Body of pancreas (tissue), 4 donors: Measurements from ENCODE around the gene DAPK2. TPM values are rescaled to one million over a fixed set of nuclear protein-coding genes. Genes with fewer than 3 reads are reported as not detected.

Source experiments
- ATAC-seq: fragments of 150-250 bp; one replicate; pipeline ENCODE4 v1.9.1; 2016
- DNase-seq, 4 donors: peaks; one replicate each; pipeline ENCODE4 v3.0.0-alpha.2; 2019
- H3K27ac ChIP-seq, 4 donors: fragments of 200-600 bp; sonication (generic); 1 replicate in 3 of 4; 2 replicates in 1 of 4; pipeline versions ENCODE4 v1.5.1 to v1.6.1; 2016 to 2019; ENCODE audit warnings: mild to moderate bottlenecking in 1 of 4, mixed read lengths in 1 of 4, moderate library complexity in 1 of 4
- H3K27me3 ChIP-seq, 2 donors: fragments of 200-600 bp; sonication (generic); one replicate each; pipeline ENCODE4 v1.6.0; 2016; ENCODE audit warnings: mild to moderate bottlenecking in 1 of 2
- H3K36me3 ChIP-seq, 2 donors: fragments of 200-600 bp; sonication (generic); replicated peaks in 1 of 2; 2 replicates each; pipeline ENCODE4 v1.5.1; 2016; ENCODE audit warnings: low read depth in 2 of 2; ENCODE audit not compliant: insufficient read depth in 1 of 2
- H3K4me1 ChIP-seq: fragments of 200-600 bp; sonication (generic); one replicate; pipeline ENCODE4 v1.6.0; 2016
- H3K4me3 ChIP-seq, 2 donors: fragments of 200-600 bp; sonication (generic); 1 replicate in 1 of 2; 2 replicates in 1 of 2; pipeline ENCODE4 v1.5.1; 2016 to 2019
- H3K9me3 ChIP-seq, 3 donors: fragments of 200-600 bp; sonication (generic); 1 replicate in 2 of 3; 2 replicates in 1 of 3; pipeline ENCODE4 v1.5.1; 2016
- POLR2A ChIP-seq, 3 donors: fragments of 450-650 bp; IDR thresholded peaks; one replicate each; pipeline ENCODE4 v1.6.1; 2016; ENCODE audit warnings: antibody characterized with exemption in 3 of 3, mild to moderate bottlenecking in 2 of 3
- WGBS, 2 donors: methylation state at CpG; one replicate each; pipeline ENCODE4 v1.1.5; 2017; 5-methylcytosine and 5-hydroxymethylcytosine counted together
- intact Hi-C: fragments of 100-400 bp; cut with DNase I; formaldehyde crosslinking; loops from one replicate; pipeline ENCODE4 v1.15.1; 2023
- total RNA-seq, 2 donors: library from RNA; depleted of rRNA; stranded (reverse); fragments of >200 nt; gene quantifications; one replicate each; pipeline ENCODE4 v1.1.0, GENCODE V29; 2016
- TF ChIP-seq, protein P1 (sequence below), 7 experiments: fragments of 450-650 bp in 4 of 7; fragments of 200-600 bp in 3 of 7; sonication (generic) in 3 of 7; IDR thresholded peaks; one replicate each; pipeline ENCODE4 v1.5.1; 2016 to 2019; ENCODE audit warnings: antibody characterized with exemption in 7 of 7

The DAPK2 gene
- total RNA-seq, 2 donors from 2014 or later: 2.9 to 5.9 TPM

DNA sequence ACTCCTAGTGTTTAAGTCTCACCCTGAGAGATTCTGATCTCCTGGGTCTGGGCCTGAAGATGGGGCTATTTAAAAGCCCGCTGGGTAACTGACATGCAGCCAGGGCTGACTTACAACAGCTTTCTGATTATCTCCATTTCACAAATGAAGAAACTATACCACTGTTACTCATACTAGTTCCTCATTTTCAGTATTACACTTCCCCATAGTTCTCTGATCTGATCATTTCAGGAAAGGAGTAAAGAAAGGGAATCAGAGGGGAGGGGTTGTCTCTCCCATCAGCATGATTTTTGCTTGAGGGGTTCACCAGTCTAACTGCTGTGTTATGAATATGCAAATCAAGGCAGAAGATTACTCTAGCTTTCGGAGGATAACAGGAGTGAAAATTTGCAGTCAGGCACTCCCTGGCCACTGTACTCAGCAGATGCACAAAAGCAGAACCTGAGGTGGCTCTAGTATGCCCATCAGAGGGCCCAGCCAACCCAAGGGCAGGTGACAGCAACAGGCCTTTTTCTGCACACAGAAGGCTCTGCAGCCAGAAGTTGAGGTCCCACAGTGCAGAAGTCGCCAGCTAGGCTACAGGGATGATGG is 59.4 kb downstream of the DAPK2 start:
- no peaks in the 10 kb centered on the region for H3K9me3 ChIP-seq
- WGBS, 2 donors: 71 to 86% methylated on average over 3 of the region's 3 CpGs

DNA sequence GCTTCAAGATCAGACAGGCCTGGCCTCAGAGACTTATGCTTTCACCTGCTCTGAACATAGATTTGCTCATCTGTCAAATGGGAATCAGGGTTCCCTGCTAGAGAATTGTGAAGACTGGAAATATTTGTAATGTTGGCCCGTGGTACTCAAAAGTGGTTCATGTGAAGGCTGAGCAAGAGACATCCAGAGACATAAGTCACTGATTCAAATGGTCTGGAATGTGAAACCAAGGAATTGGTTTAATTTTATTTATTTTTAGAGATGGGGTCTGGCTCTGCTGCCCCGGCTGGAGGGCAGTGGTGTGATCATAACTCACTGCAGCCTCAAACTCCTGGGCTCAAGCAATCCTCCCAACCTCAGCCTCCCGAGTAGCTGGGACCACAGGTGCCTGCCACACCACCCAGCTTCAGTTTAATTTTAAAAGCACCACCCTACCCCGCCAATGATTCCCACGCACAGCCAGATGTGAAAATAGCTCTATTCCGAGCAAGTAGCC is 60.1 kb downstream of the DAPK2 start:
- H3K27ac ChIP-seq: peak overlapping the region in 3 of 4 donors; percentile 59 to 79 (median 60)
- TF ChIP-seq, protein P1, sequence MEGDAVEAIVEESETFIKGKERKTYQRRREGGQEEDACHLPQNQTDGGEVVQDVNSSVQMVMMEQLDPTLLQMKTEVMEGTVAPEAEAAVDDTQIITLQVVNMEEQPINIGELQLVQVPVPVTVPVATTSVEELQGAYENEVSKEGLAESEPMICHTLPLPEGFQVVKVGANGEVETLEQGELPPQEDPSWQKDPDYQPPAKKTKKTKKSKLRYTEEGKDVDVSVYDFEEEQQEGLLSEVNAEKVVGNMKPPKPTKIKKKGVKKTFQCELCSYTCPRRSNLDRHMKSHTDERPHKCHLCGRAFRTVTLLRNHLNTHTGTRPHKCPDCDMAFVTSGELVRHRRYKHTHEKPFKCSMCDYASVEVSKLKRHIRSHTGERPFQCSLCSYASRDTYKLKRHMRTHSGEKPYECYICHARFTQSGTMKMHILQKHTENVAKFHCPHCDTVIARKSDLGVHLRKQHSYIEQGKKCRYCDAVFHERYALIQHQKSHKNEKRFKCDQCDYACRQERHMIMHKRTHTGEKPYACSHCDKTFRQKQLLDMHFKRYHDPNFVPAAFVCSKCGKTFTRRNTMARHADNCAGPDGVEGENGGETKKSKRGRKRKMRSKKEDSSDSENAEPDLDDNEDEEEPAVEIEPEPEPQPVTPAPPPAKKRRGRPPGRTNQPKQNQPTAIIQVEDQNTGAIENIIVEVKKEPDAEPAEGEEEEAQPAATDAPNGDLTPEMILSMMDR (IDR thresholded peaks at IDR 0.05): no peak
- no peak for TF ChIP-seq POLR2A (IDR thresholded peaks at IDR 0.05)
- ATAC-seq: no peak
- DNase-seq: no peak
- WGBS, 2 donors: 79 to 97% methylated on average over 5 to 6 of the region's 6 CpGs
- no peaks in the 10 kb centered on the region for H3K27me3 ChIP-seq
- no peaks in the 10 kb centered on the region for H3K9me3 ChIP-seq
- intact Hi-C loops: no loop called here
- no peak overlapping the region for H3K4me3 ChIP-seq
- peaks cover 22% of the 10 kb centered on the region for H3K4me1 ChIP-seq
- no peaks in the 10 kb centered on the region for H3K36me3 ChIP-seq

More for the DNA sequence above, 59.4 kb downstream of the DAPK2 start:
- DNase-seq (peak in 1 of 4 donors; percentile 32), ATAC-seq (no peak)
- Histone ChIP-seq H3K4me3 (no peak overlapping the region), H3K4me1 (peaks cover 22% of the 10 kb centered on the region), H3K27me3 (no peaks in the 10 kb centered on the region), H3K27ac (peak overlapping the region in 1 of 4 donors; percentile 60), H3K36me3 (no peaks in the 10 kb centered on the region)
- intact Hi-C loops: no loop called here
- TF ChIP-seq, protein P1 (IDR thresholded peaks at IDR 0.05): no peak
- no peak for TF ChIP-seq POLR2A (IDR thresholded peaks at IDR 0.05)

DNA sequence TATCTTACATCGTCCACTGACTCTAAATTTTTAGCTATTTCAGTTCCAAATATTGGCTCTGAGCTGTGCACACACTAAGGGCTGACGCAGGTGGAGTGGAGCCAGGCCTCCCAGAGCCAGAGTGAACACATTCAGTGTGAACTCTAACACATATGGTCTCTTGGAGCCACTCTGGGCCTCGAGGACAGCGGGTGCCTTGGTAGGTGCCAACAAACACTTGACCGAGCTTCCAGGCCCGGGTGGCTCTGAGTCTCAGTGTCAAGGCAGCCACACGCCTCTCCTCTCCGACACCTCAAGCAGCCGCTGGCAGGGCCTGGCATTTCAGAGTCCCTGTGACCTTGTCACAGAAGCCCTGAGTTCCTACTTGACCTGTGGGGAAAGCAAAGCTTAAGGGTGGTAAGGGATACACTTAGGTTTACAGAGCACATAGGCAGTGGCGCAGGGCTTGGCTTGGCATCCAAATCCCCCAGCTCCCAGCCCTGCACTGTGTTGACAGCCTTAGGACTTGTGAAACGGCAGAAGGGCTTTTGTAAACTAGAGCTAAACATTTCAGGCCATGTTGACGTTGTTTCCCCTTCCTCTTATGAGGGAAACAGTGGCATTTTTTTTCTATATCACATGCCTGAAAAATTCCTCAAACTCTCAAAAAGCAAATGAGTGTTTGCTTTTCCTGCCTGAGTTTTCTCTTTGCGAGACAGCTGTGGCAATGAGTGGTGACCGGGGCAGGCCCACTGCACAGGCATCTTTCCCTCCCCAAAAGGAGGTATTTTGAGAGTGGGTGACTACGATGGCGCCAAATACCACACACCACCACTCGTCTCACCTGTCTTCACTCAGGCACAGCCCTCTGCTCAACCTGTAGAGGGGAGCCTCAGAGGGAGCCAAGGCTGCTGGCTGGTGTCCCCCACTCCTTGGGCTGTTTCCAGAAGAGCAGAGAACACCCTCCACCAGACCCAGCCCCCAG is 60.8 kb downstream of the DAPK2 start:
- 54 to 57% methylated on average over 14 to 17 of the region's 17 CpGs for WGBS, 2 donors
- peak overlapping the region; percentile 45 to 79 (median 60) for H3K27ac ChIP-seq
- no peak overlapping the region for H3K4me3 ChIP-seq
- DNase-seq (peak; percentile 83 to 89 (median 88)), ATAC-seq (peak; percentile 95)
- H3K27me3 ChIP-seq: no peaks in the 10 kb centered on the region
- no peaks in the 10 kb centered on the region for H3K9me3 ChIP-seq
- intact Hi-C loops: no loop called here
- H3K36me3 ChIP-seq: no peaks in the 10 kb centered on the region
- TF ChIP-seq, protein P1 (IDR thresholded peaks at IDR 0.05): no peak
- TF ChIP-seq POLR2A (IDR thresholded peaks at IDR 0.05): peak in 1 of 3 donors; percentile 20
- peaks cover 22% of the 10 kb centered on the region for H3K4me1 ChIP-seq

DNA sequence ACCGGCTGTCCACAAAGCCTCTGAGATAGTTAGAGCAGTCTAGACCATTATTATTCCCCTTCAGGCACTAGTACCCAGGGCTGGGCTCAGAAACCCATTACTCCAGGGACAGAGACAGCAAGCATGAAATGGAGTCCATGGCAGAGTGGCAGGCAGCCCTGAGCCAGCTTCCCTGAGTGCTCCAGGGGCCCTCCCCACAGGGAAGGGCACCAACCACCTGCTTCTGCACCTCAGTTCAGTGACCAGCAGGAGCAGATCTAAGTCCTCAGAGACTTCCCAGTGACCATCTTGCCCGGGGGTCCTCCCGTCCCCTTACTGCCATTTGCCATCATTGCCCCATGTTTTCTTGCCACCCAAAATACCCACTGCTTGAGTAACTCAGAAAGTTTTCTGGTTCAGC is 62.0 kb downstream of the DAPK2 start:
- H3K4me1 ChIP-seq: peaks cover 22% of the 10 kb centered on the region
- 84 to 87% methylated on average over 3 of the region's 3 CpGs for WGBS, 2 donors
- H3K36me3 ChIP-seq: no peaks in the 10 kb centered on the region
- no peak for ATAC-seq
- peak overlapping the region in 2 of 4 donors; percentile 45 to 79 for H3K27ac ChIP-seq
- no peak overlapping the region for H3K4me3 ChIP-seq
- H3K27me3 ChIP-seq: no peaks in the 10 kb centered on the region
- no peak for TF ChIP-seq POLR2A (IDR thresholded peaks at IDR 0.05)
- TF ChIP-seq, protein P1 (IDR thresholded peaks at IDR 0.05): no peak
- no peaks in the 10 kb centered on the region for H3K9me3 ChIP-seq
- peak in 1 of 4 donors; percentile 9 for DNase-seq
- intact Hi-C loops: no loop called here
